Measurements from ENCODE around the gene CKLF. TPM values are rescaled to one million over a fixed set of nuclear protein-coding genes. Genes with fewer than 3 reads are reported as not detected.

The CKLF gene
- total RNA-seq, 1 donor from 2014 or later: 35.5 TPM

DNA sequence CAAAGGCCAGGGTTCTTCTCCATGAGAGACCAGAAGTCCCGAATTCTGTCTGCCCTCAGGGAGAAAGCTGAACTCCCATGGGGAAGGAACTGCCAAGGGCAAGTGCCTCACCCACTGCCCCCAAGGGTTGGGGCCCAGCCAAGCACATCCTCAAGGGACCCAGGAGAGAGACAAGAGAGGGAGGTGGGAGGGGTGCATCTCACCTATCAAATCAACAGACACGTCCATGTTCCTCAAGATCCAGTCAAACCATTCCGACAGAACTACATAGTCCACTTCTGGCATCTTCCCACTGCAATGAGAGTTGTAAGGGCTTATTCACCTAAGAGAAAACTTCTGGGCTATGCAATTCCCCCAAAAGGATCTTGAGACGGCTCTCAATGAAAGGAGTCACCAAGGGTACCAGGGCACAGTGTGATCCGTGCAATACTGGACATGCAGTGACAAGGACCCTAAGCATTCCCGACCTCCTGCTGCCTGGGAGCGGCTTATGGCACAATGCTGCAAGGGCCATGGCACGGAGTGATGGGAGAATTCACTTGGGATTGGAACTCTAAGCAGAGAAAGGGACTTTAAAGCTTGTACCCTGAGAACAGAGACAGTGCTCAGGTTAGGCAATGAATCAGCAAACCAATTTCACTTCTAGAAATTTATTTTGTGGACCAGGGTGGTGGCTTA is 34.7 kb upstream of the CKLF start:
- DNase-seq: no peak

- no peak for DNase-seq
Measured at GRCh38 chr16:66519482-66520373, 32.6 kb upstream of the CKLF start.

GRCh38 chr16:66520406-66521170 is 31.8 kb upstream of the CKLF start:
- no peak for DNase-seq

DNA sequence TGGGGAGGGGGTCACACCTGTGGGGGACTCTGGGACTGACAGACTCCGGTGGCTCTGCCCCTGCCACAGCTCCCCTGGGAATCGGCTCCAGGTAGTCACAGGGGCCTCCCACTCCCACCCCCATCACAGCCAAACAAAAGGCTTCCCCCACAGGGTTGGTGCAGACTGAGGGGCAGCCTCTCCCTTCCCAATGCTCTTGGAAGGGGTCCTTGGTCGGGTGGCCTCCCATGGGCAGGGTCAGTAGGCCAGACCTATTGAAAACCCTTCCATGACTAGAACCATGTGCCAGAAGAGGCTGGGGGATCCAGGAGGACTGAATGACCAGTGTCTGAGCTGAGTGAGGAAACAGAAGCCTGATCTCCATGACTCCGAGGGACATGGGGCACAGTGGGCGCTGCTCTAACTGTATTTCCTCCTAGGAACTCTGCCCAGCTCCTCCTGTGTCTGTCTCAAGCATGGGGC is 31.1 kb upstream of the CKLF start:
- DNase-seq: no peak

DNA sequence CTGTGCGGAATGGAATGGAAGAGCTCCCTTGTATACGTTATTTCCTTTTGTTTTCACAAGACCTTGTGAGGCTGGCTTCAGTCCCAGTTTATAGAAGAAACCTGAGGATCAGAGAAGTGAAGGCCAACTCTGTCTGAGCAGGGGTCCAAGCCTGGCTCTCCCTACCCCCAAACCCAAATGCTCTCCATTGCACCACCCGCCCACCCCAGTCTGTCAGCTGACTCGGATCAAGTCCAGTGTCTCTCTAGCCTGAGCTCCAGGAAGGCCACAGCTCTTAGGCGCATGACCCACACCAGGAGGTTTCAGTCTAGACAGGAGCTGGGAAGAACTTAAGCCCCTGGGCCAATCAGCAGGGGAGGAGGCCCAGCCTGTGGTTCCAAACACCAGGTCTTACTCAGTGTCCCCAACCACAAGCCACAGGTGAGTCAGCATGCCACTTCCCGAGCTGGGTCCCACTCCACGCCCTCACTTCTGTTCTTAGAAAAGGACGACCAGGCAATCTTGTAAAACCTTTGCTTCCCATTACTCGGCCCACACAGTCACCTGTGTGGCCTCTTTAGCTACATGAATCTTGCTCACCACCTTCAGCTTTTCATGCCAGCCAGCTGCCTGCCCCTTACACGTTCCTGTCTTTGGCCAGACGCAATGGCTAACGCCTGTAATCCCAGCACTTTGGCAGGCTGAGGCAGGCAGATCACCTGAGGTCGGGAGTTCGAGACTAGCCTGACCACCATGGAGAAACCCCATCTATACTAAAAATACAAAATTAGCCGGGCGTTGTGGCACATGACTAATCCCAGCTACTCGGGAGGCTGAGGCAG is 30.2 kb upstream of the CKLF start:
- DNase-seq: no peak

DNA sequence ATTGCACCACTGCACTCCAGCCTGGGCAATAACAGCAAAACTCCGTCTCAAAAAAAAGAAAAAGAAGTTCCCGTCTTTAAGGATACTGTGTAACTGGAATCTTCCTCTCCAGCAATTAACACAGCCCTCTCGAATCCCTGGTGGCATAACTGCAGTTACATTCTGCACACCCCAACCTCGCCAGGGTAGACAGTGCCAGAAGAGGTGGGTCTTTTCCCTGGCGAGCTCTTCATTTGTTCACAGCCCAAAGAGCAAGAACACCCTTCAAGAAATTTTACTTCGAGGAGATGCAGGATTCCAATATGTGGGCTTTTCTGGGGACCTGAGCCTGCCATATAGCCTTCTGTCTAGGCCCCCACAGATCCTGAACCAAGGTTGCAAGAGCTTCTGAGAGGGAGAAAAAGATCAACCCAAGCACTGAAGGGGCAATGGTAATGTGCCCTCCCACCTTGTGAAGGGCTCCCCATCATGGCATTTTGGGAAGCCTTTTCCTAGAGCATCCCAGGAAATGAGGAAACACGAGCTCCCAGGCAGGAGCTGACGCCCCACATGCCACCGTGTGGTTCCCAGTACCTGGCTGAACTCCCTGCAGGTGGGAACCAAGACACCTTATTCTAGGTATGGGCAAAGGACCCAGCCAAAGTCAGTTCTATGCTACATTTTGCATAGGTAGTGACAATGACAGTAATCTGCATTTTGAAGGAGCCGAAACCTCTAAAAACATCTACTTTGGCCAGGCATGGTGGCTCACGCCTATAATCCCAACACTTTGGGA is 29.4 kb upstream of the CKLF start:
- no peak for DNase-seq

GRCh38 chr16:66523861-66524354 is 28.5 kb upstream of the CKLF start:
- no peak for DNase-seq

DNA sequence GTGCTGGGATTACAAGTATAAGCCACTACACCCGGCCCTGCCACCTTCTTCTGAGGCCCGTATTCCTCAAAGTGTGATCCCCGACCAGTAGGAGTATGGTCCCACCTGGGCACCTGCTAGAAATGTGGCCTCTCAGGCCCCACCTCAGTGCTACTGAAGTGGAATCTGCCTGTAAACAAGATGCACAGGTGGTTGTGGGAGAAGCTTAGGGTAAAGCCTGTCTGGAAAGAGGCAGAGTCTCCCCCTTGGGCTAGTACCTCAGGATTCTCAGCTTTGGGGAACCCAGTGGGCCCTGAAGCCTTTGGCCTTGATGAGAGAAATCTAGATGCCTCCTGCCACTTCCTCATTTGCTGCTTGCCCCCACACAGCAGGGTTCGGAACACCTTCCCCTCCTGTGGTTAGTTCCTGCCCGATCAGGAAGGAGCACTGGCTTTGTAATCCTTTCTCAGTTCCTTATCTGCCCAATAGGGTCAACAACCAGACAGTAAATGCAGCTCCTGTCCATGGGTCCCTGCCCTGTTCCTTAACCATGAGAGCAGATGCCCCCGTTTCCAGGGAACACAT is 27.7 kb upstream of the CKLF start:
- DNase-seq: no peak

DNA sequence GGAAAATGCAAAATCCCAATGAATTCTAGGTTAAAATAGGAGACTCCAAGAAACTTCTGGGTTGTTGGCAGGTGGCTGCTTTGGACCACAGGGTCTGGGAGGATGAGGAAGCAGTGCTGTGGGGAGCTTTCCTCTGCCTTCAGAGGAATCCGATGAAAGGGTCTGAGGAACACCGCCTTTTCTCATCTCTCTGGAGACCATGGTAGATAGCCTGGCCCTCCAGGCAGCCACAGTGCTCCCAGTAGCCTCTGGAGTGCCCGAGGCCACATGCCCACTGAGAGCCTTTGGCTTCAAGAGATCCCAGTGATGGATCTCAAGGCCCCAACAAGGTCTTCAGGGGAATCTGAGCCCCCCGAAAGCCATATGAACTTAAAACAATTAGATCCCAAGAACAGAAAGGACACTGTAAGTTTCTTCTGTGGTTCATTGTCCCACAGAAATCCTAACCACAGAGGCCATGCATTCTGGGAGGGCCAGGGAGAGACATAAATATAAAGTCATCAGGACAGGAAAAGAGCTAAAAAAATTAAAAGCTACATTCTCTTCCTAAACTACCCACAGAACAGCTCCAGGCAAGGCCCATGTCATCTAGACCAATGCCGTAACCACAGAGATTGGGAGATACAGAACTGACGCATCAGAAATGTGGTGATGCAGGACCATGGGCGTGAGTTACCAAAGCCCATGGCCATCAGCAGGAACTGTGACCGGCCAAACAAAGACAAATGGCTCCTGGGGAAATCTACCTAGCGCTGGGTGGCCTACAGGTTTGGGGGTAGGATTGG is 26.8 kb upstream of the CKLF start:
- no peak for DNase-seq

DNA sequence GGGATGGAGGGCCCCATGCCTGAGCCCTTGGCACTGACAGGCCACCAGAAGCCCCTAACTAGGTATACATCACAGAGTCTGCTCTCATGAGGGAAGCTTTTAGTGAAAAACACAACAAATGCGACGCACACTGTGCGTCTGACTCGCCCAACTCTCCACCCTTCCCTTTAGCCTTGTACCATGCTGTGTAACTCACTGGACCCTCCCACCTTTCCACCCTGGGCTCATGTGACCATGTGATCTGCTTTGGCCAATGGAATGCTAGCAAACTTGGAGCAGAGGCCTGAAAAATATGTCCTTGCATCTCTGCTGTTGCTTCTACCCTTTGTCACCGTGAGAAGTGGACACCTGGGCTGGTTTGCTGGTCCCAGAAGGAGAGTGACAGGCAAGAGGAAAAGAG is 24.1 kb upstream of the CKLF start:
- DNase-seq: no peak

DNA sequence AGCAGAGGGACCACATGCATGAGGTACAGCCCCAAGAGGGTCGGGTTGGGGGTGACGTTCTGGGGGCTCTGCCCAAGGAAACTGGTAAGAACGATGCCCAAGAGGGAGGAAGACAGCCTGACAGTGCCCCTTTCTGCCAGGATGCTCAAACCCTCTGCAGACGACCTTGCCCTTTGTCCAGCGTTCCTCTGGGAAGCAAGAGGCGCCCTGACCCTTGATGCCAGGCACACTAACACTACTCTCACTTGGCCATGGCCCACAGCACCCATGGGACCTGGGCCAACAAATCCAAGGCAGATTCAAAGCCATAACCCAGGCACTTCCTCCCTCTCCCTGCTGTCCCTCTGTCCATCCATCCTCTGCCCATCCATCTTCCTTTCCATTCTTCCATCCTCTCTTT is 22.9 kb upstream of the CKLF start:
- no peak for DNase-seq

DNA sequence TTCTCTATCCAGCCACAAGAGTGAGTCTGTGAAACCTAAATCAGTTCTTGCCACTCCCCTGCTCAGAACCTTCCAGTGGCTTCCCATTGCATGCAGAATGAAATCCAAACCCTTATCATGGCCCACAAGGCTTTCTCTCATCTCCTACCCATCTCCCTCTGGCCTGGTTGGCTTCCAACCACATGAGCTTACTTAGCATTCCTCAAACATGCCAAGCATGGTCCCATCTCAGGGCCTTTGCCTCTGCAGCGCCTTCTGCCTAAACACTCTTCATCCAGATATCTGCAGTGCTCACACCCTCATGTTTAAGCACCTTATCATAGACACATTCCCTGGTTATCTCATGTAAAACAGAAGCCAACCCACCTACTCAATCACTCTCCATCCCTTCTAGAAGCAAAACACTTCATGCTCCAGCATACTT is 18.0 kb upstream of the CKLF start:
- no peak for DNase-seq

GRCh38 chr16:66536525-66536924 is 15.9 kb upstream of the CKLF start:
- DNase-seq: no peak

DNA sequence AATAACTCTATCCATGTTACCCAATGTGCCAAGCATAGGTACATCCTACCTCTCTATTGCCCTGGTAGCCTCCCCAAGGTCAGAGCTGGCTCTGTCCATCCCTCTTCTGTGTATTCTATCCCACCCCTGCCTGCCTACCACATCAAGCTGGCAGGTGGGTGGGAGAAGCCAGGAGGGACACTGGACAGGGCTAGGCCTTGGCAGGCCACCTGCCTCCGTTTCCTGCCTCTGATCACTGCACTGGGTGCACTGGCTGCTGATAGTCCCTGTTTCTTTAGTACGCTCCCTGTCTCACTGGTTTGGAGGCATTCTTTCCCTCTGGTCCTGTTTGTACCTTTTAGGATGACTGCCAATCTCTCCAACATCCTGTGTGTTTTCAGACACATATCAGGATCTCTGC is 15.1 kb upstream of the CKLF start:
- DNase-seq: no peak

GRCh38 chr16:66538910-66539309 is 13.5 kb upstream of the CKLF start:
- DNase-seq: no peak

DNA sequence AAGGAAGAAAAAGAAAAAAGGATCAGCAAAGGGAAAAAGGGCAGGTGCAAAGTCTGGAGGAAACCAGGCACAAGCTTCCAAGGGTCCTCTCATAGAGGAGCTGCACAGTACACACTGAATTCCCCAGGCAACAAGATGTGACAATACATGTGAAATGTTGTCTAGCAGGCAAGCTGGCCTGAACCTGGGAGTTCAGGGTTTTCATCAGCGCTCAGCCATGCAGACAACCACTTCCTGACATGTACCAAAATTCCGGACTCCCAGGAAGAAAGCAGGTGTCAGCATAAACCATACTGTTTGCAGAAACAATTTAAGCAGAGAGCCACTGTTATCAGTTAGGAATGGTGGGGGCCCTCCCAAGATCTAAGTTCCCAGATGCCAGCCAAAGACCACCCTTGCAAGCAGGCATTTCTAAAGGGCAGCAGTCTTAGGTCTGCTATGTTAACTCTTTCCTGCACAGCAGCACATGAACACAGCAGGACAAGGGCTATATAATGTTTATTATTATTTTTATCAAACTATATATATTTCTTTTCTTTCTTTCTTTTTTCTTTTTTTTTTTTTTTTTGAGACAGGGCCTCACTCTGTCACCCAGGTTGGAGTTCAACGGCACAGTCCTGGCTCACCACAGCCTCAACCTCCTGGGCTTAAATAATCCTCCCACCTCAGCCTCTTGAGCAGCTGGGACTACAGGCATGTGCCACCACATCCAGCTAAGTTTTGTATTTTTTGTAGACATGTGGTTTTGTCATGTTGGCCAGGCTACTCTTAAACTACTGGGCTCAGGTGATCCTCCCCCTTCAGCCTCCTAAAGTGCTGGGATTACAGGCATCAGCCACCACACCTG is 12.5 kb upstream of the CKLF start:
- DNase-seq: no peak

- no peak for DNase-seq
Measured at GRCh38 chr16:66541388-66542355, 10.7 kb upstream of the CKLF start.

DNA sequence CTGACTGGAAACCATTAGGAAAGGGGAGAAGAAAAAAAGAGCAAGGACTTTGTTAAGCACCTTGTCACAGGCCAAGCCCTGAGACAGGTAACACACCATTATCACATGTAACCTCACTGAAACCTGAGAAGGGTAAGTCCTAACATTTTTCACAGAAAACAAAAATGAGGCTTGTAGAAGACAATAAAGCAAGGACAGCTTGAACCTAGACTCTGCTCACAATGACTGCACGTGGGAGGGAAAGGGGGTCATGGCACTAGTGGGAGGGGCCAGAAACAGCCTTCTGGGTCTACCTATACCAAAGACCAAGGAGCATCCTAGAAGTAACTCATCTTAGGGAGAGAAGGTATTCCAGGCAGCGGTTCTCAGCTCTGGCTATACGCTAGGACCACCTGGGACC is 10.0 kb upstream of the CKLF start:
- no peak for DNase-seq

Measured in skin of body (tissue), 2 donors.